Measurements from ENCODE around the gene CDC14B. TPM values are rescaled to one million over a fixed set of nuclear protein-coding genes. Genes with fewer than 3 reads are reported as not detected.
A peak's percentile ranks its signal among the peaks of the same experiment; 100 is the strongest.

CDC14B gene
- polyA plus RNA-seq, 1 donor from 2014 or later = 7.0 TPM

- no peaks in the 10 kb centered on the region for H3K9me3 ChIP-seq (ENCODE audit: low read length)
- H3K36me3 ChIP-seq (ENCODE audit: insufficient read depth, low read length) = no peaks in the 10 kb centered on the region
- no peaks in the 10 kb centered on the region for H4K20me1 ChIP-seq (ENCODE audit: insufficient read depth)
- H3K4me3 ChIP-seq (ENCODE audit: low read length) = peak within 1 kb of the TSS; percentile 68
- H2AFZ ChIP-seq (ENCODE audit: low read depth, low read length) = peak within 1 kb of the TSS; percentile 21
- peak within 1 kb of the TSS; percentile 9 for H3K9ac ChIP-seq (ENCODE audit: low read length)
- no peak for TF ChIP-seq EZH2 (IDR thresholded peaks at IDR 0.05; ENCODE audit: borderline replicate concordance, insufficient read depth, low read length, poor library complexity, severe bottlenecking)
- no peak for TF ChIP-seq POLR2AphosphoS5 (IDR thresholded peaks at IDR 0.05)
- peak; percentile 2 for TF ChIP-seq RAD21 (conservative IDR thresholded peaks at IDR 0.05)
- no peak for TF ChIP-seq TAF1 (IDR thresholded peaks at IDR 0.05; ENCODE audit: low read depth)
- TF ChIP-seq MXI1 (conservative IDR thresholded peaks at IDR 0.05; ENCODE audit: poor library complexity, severe bottlenecking) = no peak
- TF ChIP-seq SMC3 (conservative IDR thresholded peaks at IDR 0.05; ENCODE audit: poor library complexity) = no peak
- H3F3A ChIP-seq (ENCODE audit: insufficient read depth, low read length, poor library complexity, severe bottlenecking) = no peaks in the 10 kb centered on the region
- H3K4me2 ChIP-seq (ENCODE audit: low read length) = no peak within 1 kb of the TSS
- peaks cover 16% of the 10 kb centered on the region for H3K27me3 ChIP-seq (ENCODE audit: insufficient read depth, low read depth, low read length)
- no peaks in the 10 kb centered on the region for H3K79me2 ChIP-seq (replicated peaks; ENCODE audit: insufficient read depth, low read length)
- no peak within 1 kb of the TSS for H3K27ac ChIP-seq (ENCODE audit: low read length)
- H3K9me2 ChIP-seq (ENCODE audit: insufficient read depth, low read length) = no peaks in the 10 kb centered on the region
Observed at GRCh38 chr9:96655198-96655851, 35.7 kb upstream of the CDC14B start, which contains the start of gene PRXL2C. Gene PRXL2C, minus strand, starts transcription at chr9:96655317. Its CDS starts 36 bp downstream, at chr9:96655281.

- Histone ChIP-seq H3K27me3 (ENCODE audit: insufficient read depth, low read depth, low read length) (peaks cover 16% of the 10 kb centered on the region), H3K27ac (ENCODE audit: low read length) (no peak overlapping the region), H3K9me2 (ENCODE audit: insufficient read depth, low read length) (no peaks in the 10 kb centered on the region), H3K79me2 (replicated peaks; ENCODE audit: insufficient read depth, low read length) (no peaks in the 10 kb centered on the region), H2AFZ (ENCODE audit: low read depth, low read length) (no peak overlapping the region), H3K4me2 (ENCODE audit: low read length) (no peak overlapping the region), H3F3A (ENCODE audit: insufficient read depth, low read length, poor library complexity, severe bottlenecking) (no peaks in the 10 kb centered on the region), H3K9ac (ENCODE audit: low read length) (peak overlapping the region; percentile 9), H3K9me3 (ENCODE audit: low read length) (no peaks in the 10 kb centered on the region), H4K20me1 (ENCODE audit: insufficient read depth) (no peaks in the 10 kb centered on the region), H3K4me3 (ENCODE audit: low read length) (peak overlapping the region; percentile 58), H3K36me3 (ENCODE audit: insufficient read depth, low read length) (no peaks in the 10 kb centered on the region)
- no peak for TF ChIP-seq EZH2 (IDR thresholded peaks at IDR 0.05; ENCODE audit: borderline replicate concordance, insufficient read depth, low read length, poor library complexity, severe bottlenecking)
- no peak for TF ChIP-seq TAF1 (IDR thresholded peaks at IDR 0.05; ENCODE audit: low read depth)
- no peak for TF ChIP-seq REST (IDR thresholded peaks at IDR 0.05; ENCODE audit: borderline replicate concordance)
- TF ChIP-seq RAD21 (conservative IDR thresholded peaks at IDR 0.05) = peak; percentile 32
- TF ChIP-seq MXI1 (conservative IDR thresholded peaks at IDR 0.05; ENCODE audit: poor library complexity, severe bottlenecking) = no peak
- no peak for TF ChIP-seq EP300 (conservative IDR thresholded peaks at IDR 0.05; ENCODE audit: poor library complexity, severe bottlenecking)
- peak; percentile 36 for TF ChIP-seq SMC3 (conservative IDR thresholded peaks at IDR 0.05; ENCODE audit: poor library complexity)
- TF ChIP-seq CTCF (IDR thresholded peaks at IDR 0.05; ENCODE audit: poor library complexity, severe bottlenecking) = peak; percentile 45
- TF ChIP-seq POLR2AphosphoS5 (IDR thresholded peaks at IDR 0.05) = no peak
Observed at GRCh38 chr9:96654450-96655197, 35.0 kb upstream of the CDC14B start.

All from neural cell (in vitro differentiated cells).